ENCODE results near the gene SLC4A4.

The SLC4A4 gene

DNA sequence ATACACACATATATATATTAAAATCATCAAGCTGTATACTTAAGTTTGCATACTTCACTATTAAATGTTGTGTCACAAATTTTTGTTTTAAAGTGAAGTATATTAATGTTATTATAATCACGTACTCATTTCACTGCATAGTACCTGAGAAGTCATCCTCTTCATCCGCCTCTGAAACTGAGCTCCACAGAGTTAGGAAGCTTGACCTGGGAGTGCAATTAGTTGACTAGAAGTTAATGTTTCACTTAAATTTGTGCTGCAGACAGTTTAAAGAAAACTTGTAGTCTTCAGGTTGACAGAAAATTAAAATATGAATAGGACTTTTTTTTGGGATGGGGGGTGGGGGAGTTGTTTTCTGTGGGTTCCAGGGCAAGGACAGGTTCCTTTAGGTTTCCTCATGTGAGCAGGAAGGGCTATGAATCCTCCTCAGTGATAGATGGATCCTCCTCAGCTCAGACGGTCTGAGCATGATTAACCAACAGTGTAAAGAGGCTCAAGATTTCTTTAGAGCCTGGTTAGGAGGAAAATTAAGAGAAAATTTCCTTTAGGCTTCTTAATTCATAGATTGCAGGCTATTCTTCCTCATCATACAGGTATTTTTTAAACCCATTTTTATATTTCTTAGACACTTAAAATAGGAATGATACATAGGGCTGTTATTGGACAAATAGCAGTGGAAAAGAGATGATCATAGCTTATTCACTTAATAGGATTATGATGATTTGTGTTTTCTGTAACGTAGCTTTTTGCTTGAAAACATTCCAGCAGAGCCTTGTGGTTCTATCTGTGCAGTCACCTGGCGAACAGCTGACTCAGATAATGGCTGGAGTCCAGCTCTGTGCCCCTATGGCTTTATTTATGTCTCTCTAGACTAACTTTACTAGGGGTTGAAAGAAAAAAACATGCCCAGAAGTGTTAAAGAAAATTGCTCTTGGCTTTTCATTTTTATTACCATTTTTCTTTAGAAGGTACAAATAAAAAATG is 102.7 kb downstream of the SLC4A4 start:
- TF ChIP-seq, protein P1, sequence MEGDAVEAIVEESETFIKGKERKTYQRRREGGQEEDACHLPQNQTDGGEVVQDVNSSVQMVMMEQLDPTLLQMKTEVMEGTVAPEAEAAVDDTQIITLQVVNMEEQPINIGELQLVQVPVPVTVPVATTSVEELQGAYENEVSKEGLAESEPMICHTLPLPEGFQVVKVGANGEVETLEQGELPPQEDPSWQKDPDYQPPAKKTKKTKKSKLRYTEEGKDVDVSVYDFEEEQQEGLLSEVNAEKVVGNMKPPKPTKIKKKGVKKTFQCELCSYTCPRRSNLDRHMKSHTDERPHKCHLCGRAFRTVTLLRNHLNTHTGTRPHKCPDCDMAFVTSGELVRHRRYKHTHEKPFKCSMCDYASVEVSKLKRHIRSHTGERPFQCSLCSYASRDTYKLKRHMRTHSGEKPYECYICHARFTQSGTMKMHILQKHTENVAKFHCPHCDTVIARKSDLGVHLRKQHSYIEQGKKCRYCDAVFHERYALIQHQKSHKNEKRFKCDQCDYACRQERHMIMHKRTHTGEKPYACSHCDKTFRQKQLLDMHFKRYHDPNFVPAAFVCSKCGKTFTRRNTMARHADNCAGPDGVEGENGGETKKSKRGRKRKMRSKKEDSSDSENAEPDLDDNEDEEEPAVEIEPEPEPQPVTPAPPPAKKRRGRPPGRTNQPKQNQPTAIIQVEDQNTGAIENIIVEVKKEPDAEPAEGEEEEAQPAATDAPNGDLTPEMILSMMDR (IDR thresholded peaks at IDR 0.05; ENCODE audit: low read length, missing control alignments): no peak
- H3K4me3 ChIP-seq (replicated peaks; ENCODE audit: low read depth, low read length): no peak overlapping the region
- DNase-seq (ENCODE audit: low read depth): no peak

DNA sequence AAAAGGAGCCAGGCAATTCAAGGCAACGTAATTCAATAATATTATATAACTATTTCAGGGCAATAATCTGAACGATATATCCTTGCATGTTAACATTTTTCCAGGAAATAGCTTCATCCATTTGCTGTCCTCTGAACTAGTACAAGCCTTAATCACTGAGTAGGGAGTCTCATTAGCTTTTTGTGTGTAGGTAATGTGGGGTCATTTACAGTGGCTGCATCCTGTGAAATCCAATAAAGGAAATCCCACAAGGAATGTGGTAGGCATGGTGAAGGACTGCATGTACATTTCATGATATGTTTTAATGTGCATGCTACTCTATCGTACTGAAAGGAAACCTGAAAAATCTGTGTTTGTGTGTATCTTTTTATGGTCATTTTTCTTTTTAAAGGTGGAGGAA is 103.5 kb downstream of the SLC4A4 start:
- TF ChIP-seq, protein P1 (IDR thresholded peaks at IDR 0.05; ENCODE audit: low read length, missing control alignments): no peak
- H3K4me3 ChIP-seq (replicated peaks; ENCODE audit: low read depth, low read length): no peak overlapping the region
- DNase-seq (ENCODE audit: low read depth): no peak

DNA sequence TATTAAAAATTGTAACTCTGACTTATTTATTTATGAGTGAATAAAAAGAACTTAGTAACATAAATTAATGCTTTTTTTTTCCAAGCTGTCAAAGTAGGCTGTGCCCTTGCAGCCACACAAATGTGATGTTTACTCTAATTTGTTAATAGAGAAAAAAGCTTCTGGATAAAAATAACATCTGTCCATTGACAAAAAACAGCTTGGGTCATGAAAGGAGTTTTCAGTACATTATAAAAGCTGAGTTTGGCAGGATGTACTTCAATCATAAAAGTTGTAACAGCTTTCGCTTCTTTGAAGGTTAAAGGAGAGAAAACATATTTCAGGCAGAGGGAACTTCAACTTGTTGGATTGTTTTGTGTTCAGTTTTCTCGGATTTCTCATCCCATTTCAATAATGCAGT is 105.6 kb downstream of the SLC4A4 start:
- H3K4me3 ChIP-seq (replicated peaks; ENCODE audit: low read depth, low read length): no peak overlapping the region
- DNase-seq (ENCODE audit: low read depth): no peak
- TF ChIP-seq, protein P1 (IDR thresholded peaks at IDR 0.05; ENCODE audit: low read length, missing control alignments): no peak

DNA sequence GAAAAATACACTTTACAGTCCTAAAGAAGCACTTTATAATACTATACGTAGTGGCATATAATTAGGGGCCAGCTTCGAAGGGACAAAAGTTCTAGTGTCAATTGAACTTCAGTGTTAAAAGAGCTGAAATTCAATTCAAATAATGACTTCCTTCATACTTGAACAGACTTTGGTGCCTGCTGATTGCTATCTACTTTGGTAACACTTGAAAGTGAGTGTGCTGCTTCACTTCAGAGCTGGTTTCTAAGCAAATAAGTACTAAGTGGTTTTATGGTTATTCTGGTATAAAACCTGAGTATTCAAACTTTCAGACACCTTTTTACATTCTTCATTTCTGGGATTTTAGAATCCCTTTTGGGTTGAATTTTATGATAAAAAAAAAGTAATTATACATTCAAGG is 107.0 kb downstream of the SLC4A4 start:
- TF ChIP-seq, protein P1 (IDR thresholded peaks at IDR 0.05; ENCODE audit: low read length, missing control alignments): no peak
- no peak overlapping the region for H3K4me3 ChIP-seq (replicated peaks; ENCODE audit: low read depth, low read length)
- no peak for DNase-seq (ENCODE audit: low read depth)

DNA sequence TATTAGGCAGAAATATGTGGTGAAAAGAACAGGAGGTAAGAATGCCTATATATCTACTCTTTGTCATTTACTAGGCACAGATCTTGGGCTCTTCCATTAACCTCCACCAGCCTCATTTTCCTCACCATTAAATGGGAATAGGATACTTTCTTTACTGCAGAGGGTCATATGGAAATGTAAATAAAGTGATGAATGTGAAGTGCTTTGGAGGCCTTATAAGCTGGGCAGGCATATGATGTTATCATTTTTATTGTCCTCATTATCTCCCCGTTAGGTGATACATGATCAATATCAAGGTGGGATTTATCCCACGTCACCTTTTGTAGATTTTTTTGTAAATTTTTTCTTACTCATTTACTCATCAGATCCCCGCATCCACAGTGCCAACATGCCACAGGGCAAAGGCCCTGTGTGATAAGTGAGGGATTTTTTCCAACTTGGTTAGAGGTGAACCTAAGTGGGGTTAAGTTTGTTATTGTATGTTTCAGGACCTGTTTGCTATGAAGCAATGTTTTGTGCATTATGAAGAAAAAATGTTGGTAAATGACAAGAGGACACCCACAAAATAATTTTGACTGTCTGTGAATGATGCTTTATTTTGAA is 107.8 kb downstream of the SLC4A4 start:
- no peak for DNase-seq (ENCODE audit: low read depth)
- TF ChIP-seq, protein P1 (IDR thresholded peaks at IDR 0.05; ENCODE audit: low read length, missing control alignments): no peak
- no peak overlapping the region for H3K4me3 ChIP-seq (replicated peaks; ENCODE audit: low read depth, low read length)

DNA sequence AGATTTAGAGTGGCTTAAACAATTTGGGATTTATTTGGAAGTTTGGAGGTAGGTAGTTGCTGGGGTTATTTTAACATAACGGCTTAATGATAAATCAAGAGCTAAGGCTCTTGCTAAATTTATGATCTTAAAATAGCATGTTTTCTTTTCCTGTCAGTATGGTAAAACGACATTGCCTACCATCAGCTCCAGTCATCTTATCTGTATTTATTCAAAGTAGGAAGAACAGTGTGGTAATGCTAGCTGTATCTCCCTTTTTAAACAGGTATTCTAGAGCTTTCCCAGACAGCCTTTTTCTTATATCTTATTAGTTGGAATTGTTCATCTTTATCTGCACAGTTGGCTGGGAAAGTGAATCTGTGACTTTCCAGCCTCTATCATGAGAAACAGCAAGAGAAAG is 110.2 kb downstream of the SLC4A4 start:
- H3K4me3 ChIP-seq (replicated peaks; ENCODE audit: low read depth, low read length): no peak overlapping the region
- TF ChIP-seq, protein P1 (IDR thresholded peaks at IDR 0.05; ENCODE audit: low read length, missing control alignments): no peak
- DNase-seq (ENCODE audit: low read depth): no peak
